ENCODE data around the gene SLAMF7. TPM values are rescaled to one million over a fixed set of nuclear protein-coding genes. Genes with fewer than 3 reads are reported as not detected.

SLAMF7 gene
- total RNA-seq, 1 experiment from 2014 or later = not detected

DNA sequence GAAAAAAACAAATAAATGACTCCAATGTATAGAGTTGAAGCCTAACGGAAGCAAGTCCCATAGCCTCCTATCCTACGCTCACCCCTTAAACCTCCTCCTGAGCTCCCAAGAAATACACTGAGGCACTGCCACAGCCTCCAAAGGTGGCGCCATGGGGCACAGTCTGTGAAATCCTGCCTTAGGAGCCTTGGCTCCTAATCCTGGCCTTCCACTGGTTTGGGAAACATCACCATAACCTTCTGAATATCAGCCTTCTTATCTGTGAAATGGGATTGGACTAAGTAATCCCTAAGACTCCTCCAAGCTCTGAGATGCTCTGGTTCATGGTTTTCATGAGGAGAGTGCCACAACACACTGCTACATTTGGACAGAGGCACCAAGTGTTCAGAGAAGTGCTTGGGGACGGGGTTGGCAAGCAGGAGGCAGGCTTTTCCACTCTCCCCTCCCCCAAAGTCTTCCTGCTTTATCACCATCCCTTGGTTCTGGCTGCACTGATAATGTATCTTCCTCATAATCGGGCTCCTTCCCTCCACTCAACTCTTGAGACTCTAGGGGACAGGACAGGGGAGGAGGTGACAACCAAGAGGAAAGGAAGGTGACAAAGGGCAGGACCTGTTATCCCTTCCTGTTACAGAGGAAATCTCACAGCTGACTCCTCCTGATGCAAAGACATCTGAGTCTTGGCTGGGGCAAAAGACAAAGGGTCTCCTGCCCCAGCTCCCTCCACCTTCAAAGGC lies 2.7 kb downstream of the SLAMF7 start:
- peaks cover 3% of the 10 kb centered on the region for H3K27me3 Mint-ChIP-seq (ENCODE audit: insufficient read depth, unreplicated experiment)
- Histone ChIP-seq H3K9me3 (peaks cover 4% of the 10 kb centered on the region; the same call in 1 of the 2 replicates), H3K4me1 (no peaks in the 10 kb centered on the region), H3K36me3 (ENCODE audit: control insufficient read depth, insufficient read depth, low read length) (no peaks in the 10 kb centered on the region), H3K4me3 (ENCODE audit: low read depth, low read length) (no peak overlapping the region), H3K27me3 (replicated peaks; ENCODE audit: control insufficient read depth, insufficient read depth, low read length) (no peaks in the 10 kb centered on the region)
- no peaks in the 10 kb centered on the region for H3K36me3 Mint-ChIP-seq (ENCODE audit: insufficient read depth, unreplicated experiment)
- no peak for DNase-seq
- CTCF ChIA-PET = no interaction called here
- TF ChIP-seq, protein P1, sequence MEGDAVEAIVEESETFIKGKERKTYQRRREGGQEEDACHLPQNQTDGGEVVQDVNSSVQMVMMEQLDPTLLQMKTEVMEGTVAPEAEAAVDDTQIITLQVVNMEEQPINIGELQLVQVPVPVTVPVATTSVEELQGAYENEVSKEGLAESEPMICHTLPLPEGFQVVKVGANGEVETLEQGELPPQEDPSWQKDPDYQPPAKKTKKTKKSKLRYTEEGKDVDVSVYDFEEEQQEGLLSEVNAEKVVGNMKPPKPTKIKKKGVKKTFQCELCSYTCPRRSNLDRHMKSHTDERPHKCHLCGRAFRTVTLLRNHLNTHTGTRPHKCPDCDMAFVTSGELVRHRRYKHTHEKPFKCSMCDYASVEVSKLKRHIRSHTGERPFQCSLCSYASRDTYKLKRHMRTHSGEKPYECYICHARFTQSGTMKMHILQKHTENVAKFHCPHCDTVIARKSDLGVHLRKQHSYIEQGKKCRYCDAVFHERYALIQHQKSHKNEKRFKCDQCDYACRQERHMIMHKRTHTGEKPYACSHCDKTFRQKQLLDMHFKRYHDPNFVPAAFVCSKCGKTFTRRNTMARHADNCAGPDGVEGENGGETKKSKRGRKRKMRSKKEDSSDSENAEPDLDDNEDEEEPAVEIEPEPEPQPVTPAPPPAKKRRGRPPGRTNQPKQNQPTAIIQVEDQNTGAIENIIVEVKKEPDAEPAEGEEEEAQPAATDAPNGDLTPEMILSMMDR (IDR thresholded peaks at IDR 0.05; ENCODE audit: insufficient read depth in 1 of 2, low read depth in 1 of 2, low read length in 1 of 2, severe bottlenecking in 1 of 2, unreplicated experiment in 1 of 2) = no peak
- no peak overlapping the region for H3K27ac Mint-ChIP-seq (ENCODE audit: unreplicated experiment)
- no peaks in the 10 kb centered on the region for H3K9me3 Mint-ChIP-seq (ENCODE audit: unreplicated experiment)
- intact Hi-C loops (cut with micrococcal nuclease; ENCODE audit: unreplicated experiment) = no loop called here
- H3K4me1 Mint-ChIP-seq (ENCODE audit: low read depth, unreplicated experiment) = no peaks in the 10 kb centered on the region
- POLR2A ChIA-PET = no interaction called here
- BruUV-seq (replicated peaks) = no TSS peak
- H3K4me3 Mint-ChIP-seq (ENCODE audit: unreplicated experiment) = no peak overlapping the region

DNA sequence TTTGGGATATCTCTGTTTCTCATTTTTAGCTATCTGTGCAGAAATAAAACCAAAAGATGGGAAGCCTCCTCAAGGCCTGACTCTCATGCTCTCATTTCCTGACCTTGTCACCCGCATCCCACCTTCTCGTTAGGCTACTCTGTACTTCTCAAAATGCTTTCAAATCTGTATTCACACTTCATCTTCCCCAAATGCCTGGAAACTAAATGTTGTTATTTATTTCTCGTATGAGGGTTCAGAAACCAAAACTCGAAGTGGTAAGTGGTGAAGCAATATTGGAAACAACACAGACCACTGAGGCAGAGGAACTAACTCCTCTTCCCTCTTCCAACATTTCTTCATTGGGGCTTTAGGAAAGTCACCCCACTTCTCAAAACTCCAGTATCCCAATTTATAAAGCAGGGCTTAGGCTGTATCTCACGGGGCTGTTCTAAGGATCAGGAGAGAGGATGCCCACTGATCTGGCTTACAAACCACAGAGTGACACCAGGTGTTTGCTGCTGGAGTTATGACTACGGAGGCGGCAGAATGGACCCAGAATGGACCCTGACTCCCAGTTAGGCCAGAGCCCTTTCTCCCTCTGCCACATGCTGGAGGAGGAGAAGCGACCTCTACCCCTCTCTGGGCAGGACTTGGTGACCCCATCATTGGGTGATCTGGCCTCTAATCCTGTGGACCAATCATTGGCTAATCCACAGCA lies 3.5 kb downstream of the SLAMF7 start:
- POLR2A ChIA-PET = no interaction called here
- CTCF ChIA-PET = no interaction called here
- no peaks in the 10 kb centered on the region for H3K36me3 ChIP-seq (ENCODE audit: control insufficient read depth, insufficient read depth, low read length)
- Mint-ChIP-seq H3K27ac (ENCODE audit: unreplicated experiment) (no peak overlapping the region), H3K27me3 (ENCODE audit: insufficient read depth, unreplicated experiment) (peaks cover 3% of the 10 kb centered on the region), H3K4me1 (ENCODE audit: low read depth, unreplicated experiment) (no peaks in the 10 kb centered on the region), H3K9me3 (ENCODE audit: unreplicated experiment) (no peaks in the 10 kb centered on the region), H3K4me3 (ENCODE audit: unreplicated experiment) (no peak overlapping the region), H3K36me3 (ENCODE audit: insufficient read depth, unreplicated experiment) (no peaks in the 10 kb centered on the region)
- H3K27me3 ChIP-seq (replicated peaks; ENCODE audit: control insufficient read depth, insufficient read depth, low read length) = no peaks in the 10 kb centered on the region
- intact Hi-C loops (cut with micrococcal nuclease; ENCODE audit: unreplicated experiment) = no loop called here
- no peak for DNase-seq
- BruUV-seq (replicated peaks) = no TSS peak
- H3K9me3 ChIP-seq = no peaks in the 10 kb centered on the region; the same call in 1 of the 2 replicates
- H3K4me1 ChIP-seq = no peaks in the 10 kb centered on the region
- H3K4me3 ChIP-seq (ENCODE audit: low read depth, low read length) = no peak overlapping the region
- TF ChIP-seq, protein P1 (IDR thresholded peaks at IDR 0.05; ENCODE audit: insufficient read depth in 1 of 2, low read depth in 1 of 2, low read length in 1 of 2, severe bottlenecking in 1 of 2, unreplicated experiment in 1 of 2) = no peak

DNA sequence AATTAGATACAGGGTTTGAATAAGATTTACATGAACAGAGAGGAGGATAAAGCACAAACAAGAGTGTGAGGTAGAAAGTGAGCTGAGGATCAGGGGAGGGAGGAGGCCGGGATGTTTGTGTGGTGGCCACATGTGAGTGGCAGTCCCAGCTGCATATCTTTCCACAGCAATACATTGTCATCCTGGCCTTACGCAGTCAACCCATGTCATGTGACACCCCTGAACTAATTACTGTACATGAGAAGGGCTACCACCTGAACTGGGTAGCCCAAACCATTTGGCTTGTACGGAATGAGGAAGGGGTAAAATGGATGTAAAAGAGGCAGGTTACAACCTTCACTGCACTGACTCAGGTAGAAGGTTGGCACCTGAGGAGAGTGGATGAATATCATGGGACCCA lies 4.2 kb downstream of the SLAMF7 start:
- no peak for DNase-seq
- no peak overlapping the region for H3K4me3 ChIP-seq (ENCODE audit: low read depth, low read length)
- intact Hi-C loops (cut with micrococcal nuclease; ENCODE audit: unreplicated experiment) = no loop called here
- H3K4me1 Mint-ChIP-seq (ENCODE audit: low read depth, unreplicated experiment) = no peaks in the 10 kb centered on the region
- POLR2A ChIA-PET = no interaction called here
- H3K36me3 ChIP-seq (ENCODE audit: control insufficient read depth, insufficient read depth, low read length) = no peaks in the 10 kb centered on the region
- TF ChIP-seq, protein P1 (IDR thresholded peaks at IDR 0.05; ENCODE audit: insufficient read depth in 1 of 2, low read depth in 1 of 2, low read length in 1 of 2, severe bottlenecking in 1 of 2, unreplicated experiment in 1 of 2) = no peak
- no peak overlapping the region for H3K4me3 Mint-ChIP-seq (ENCODE audit: unreplicated experiment)
- H3K4me1 ChIP-seq = no peaks in the 10 kb centered on the region
- H3K9me3 Mint-ChIP-seq (ENCODE audit: unreplicated experiment) = no peaks in the 10 kb centered on the region
- no TSS peak for BruUV-seq (replicated peaks)
- H3K27ac Mint-ChIP-seq (ENCODE audit: unreplicated experiment) = no peak overlapping the region
- H3K9me3 ChIP-seq = no peaks in the 10 kb centered on the region
- no peaks in the 10 kb centered on the region for H3K36me3 Mint-ChIP-seq (ENCODE audit: insufficient read depth, unreplicated experiment)
- peaks cover 3% of the 10 kb centered on the region for H3K27me3 Mint-ChIP-seq (ENCODE audit: insufficient read depth, unreplicated experiment)
- CTCF ChIA-PET = no interaction called here
- H3K27me3 ChIP-seq (replicated peaks; ENCODE audit: control insufficient read depth, insufficient read depth, low read length) = no peaks in the 10 kb centered on the region

All from Caco-2 (cell line).